ENCODE results near the gene MYZAP.

GRCh38 chr15:57583720-57584119 is 8.0 kb upstream of the MYZAP start:
- TF ChIP-seq CTCF (conservative IDR thresholded peaks at IDR 0.05; ENCODE audit: low read depth, low read length) (no peak), EZH2 (IDR thresholded peaks at IDR 0.05; ENCODE audit: low read length, unreplicated experiment) (no peak)

All from PC-3 (cell line).